GM10847 (cell line): ENCODE measurements around the gene IRGC.

Source experiments
- POLR2A ChIP-seq: IDR thresholded peaks from 2 replicates; pipeline ENCODE4 v1.6.1; 2011; ENCODE audit not compliant: insufficient read length; ENCODE audit errors: extremely low read depth

IRGC gene

DNA sequence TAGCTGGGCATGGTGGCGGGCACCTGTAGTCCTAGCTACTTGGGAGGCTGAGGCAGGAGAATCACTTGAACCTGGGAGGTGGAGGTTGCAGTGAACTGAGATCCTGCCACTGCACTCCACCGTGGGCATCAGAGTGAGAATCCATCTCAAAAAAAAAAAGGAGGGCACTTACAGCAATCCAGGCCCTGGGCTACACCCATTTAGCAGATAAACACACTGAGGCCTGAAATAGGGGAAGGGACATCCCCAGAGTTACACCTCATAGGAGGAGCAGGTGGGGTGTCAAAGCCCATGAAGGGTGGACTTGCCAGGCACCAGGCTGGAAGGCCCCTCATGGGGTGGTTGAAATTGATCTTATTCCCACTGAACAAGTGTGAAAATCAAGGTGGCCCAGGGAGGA, 32.0 kb upstream of the IRGC start:
- no peak for TF ChIP-seq POLR2A

DNA sequence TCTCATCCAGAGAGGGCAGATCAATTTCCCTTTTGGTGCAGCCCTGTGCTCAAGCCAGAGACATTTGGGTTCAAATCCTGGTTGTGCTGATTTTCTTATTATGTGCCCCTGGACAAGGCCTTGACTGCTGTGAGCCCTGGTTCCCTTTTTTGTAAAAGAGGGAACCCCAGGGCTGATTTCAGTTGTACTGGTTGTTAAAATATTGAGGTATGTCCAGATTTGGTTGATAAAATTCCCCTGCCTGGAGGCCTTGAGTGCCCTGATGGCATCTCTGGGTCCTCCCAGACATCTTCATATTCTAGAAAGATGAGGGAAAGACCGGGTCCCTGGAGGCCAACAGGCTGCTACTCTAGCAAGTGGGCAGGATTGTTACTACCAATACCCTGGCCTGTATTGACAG, 31.6 kb upstream of the IRGC start:
- no peak for TF ChIP-seq POLR2A

DNA sequence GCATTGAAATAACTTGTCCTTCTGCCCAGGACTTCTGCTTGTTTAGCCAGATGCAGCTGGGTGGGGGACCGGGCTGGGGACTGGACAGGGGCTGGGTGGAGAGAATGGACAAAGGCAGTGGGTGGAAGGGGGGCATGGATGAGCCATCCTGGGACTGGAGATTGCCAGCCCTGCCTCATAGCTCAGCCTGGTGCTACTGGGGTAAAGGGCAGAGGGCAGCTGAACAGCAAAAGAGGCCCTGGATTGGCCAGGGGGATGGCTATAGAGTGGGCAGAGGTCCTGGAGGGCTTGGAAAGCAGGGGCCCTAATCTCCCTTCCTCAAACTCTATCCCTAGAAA, 28.2 kb upstream of the IRGC start:
- TF ChIP-seq POLR2A = no peak

DNA sequence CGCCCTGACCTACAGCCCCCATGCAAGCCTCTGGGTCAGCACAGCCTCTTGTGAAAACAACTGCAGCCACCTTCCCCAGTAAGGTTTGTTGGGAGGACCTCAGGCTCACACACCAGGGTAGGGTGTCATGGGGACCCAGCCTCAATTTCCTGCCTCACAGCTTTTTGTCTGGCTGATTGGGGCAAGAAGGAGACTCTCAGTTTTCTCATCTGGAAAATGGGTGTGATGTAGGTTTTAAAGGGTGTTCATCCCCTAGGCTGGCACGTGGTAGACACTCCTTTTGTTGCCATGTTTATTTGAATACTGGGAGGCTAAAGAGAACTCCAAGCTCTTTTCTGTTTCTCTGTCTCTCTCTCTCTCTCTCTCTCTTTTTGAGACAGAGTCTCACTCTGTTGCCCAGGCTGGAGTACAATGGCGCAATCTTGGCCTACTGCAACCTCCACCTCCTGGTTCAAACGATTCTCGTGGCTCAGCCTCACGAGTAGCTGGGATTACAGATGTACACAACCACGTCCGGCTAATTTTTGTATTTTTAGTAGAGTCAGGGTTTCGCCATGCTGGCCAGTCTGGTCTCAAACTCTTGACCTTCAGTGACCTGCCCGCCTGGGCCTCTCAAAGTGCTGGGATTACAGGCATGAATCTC, 27.7 kb upstream of the IRGC start:
- no peak for TF ChIP-seq POLR2A

DNA sequence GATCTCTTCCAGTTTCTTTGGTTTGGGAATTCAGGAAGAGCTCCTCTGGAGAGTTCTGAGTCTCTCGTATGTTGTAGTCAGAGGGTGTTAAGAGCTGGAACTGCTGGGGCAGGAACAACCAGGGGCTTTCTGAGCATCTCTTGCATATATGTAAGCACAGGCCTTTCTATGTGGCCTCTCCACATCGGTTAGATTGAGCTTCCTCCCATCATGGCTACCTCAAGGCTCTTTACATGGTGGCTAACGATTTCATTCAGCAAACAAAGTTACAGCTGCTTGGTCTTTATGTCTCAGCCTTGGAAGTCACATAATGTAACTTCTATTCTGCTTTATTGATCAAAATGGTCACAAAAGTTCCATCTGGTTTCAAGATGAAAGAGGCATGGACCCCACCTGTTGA, 25.4 kb upstream of the IRGC start:
- TF ChIP-seq POLR2A = no peak

DNA sequence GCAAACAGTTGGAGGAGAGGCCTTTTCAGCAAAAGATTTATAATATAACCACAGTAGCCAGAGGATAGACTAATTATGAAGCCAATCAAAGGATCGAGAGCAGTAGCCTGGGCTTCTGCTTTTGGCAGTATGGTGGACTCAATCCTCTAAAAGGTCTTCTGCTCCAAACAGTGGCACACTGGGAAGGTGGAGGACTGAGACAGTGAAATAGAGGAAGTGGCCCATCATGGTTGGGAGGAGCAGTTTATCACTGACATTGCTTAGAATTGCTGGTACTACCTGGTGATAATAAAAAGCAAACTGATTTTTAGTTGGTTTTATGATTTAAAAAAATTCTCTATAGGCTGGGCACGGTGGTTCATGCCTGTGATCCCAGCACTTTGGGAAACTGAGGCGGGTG, 25.0 kb upstream of the IRGC start:
- TF ChIP-seq POLR2A = no peak

DNA sequence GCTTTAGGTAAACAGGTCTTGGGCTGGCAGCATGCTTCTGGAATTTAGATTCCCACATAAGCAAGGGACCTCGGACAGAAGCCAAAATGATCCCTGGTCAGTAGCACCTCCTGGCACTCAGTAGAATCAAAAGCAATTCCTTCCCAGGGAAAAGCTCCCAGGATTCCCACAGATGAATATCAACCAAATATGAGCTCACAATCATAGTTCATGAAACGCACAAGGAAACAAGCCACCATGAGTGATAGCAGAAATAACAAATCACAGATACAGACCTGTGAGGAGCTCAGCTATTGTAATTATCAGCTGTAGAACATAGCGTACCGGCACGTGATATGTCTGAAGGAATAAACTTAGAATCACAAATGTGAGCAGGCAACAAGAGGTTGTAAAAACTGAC, 24.1 kb upstream of the IRGC start:
- no peak for TF ChIP-seq POLR2A

DNA sequence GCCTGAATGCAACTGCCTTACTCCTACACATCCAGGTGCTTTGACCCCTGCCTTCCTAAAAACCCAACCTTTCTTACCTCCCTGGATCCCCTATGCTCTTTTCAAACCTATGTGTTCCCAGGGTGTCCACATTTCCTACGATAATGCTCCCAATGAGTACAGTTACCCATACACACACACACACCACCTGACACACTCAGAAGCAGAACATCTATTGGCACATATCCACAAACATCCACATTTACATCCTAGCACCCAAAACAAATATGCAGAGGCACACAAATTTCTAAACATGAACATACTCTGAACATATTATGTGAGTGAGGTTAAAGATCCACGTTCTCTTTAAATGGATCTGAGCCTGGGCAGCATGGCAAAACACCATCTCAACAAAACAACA, 23.5 kb upstream of the IRGC start:
- TF ChIP-seq POLR2A = no peak

DNA sequence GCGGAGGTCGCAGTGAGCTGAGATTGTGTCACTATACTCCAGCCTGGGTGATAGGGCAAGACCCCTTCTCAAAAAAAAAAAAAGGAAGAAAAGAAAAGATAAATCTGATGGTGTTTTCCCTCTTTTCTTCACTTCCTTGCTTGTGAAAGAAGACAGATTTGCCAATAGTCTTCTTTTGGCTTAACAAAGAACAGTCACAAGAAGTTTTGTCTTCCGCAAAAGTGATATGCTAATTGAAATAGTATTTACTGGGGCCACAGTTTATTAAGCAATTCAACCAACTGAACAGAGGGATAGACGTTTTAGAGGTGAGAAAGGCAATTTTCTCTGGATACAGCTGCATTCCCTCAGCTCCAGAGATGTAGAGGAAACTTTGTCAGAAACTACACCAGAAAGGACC, 23.0 kb upstream of the IRGC start:
- no peak for TF ChIP-seq POLR2A

DNA sequence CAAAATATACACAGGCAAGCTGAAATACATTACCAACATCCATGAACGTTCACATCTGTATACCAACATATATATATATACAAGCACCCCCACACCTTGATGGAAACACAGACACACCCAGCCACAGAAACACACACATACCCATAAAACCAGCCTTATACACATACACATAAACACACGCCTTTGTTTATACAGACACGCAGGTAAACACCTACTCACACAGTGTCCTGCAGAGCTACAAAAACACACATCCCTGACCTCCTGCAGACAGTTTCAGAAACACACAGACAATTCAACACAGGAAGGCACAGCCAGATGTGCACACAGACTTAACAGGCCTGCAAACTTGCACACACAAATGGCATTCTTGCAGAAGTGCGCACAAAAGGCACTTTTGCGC, 21.3 kb upstream of the IRGC start:
- TF ChIP-seq POLR2A = no peak

DNA sequence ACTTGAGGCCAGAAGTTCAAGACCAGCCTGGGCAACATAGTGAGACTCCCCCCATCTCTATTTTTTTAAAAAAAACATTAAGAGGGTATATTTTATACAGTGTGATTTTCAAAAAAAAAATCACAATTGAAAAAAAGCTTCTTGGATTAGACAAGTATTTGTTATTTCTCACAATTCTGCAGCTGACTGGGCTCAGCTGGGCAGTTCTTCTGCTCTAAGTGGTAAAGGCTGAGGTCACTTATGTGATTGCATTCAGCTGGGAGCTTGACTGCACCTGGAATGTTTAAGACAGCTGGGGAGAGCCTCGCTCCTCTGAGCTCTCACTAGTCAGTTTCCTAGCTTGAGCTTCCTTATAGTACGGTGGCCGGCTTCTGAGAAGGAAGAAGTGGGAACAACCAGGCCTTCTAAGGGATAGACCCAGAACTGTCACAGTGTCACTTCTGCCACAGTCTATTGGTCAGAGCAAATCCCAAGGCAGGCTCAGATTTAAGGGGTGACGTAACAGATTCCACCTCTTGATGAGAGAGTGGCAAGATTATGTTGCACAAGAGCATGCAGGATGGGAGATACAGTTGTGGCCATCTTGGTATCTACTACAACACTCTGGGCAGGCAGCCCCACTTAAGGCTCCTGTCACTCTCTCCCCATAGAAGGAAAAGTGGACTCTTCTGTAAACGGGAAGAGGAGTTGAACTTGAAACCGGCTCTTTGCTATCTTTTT, 19.7 kb upstream of the IRGC start:
- TF ChIP-seq POLR2A = no peak

DNA sequence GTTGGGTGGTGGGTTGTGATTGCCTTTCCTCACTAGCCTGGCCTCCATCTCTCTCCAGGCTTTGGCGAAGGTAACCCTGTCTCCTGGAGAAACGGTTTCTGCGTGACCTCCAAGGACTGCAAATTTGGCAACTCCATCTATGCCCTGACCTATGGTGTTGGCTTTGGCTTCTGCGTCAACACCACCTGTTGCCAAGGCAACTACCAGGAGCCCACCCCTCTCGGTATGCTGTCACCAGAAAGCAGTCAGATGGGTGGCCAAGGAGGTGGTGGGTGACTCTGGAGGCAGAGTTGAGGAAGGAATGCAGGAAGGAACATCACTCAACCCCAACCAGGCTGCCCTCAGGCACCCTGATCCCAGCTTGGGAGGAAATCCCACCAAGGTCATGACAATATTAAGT, 18.6 kb upstream of the IRGC start:
- TF ChIP-seq POLR2A = no peak

DNA sequence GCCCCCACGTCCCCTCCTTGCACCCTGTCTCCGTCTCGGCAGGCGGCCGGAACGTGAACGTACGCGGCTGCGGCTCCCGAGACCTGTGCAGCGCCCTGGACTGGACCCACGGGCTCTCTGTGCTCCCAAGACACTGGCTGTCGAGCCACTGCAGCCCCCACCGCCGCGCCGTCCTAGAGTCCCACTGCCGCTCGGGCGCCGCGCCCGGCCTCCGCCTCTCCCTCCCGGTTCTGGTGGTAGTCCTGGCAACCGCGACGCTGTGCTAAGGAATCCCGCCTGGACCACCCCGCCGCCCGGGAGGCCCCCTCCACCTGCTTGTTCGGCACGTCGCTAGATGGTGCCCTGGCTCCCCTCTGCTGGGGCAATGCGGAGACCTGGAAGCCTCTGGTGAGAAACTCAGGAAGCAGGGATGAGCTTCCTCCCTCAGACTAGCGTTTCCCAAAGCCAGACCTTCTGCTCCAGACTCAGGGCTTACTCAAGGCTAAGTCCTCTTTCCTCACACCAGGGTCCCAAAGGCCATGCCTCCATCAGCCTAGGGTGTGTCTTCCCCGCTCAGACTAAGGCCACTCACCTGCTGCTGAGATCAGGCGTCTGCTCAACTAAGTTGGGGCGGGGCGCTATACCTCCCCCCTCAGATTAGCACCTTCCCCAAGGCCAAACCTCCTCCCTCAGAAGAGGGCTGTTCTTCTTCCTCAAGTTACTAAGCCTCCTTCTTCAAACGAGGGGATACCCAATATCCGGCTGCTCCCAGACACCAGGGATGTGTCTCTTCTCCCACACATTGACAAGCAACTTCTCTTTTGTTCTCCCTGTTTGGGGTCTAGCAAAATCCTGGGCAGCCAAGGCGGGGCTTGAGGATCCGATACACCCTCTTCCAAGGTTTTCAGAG, 16.1 kb upstream of the IRGC start:
- TF ChIP-seq POLR2A = no peak

DNA sequence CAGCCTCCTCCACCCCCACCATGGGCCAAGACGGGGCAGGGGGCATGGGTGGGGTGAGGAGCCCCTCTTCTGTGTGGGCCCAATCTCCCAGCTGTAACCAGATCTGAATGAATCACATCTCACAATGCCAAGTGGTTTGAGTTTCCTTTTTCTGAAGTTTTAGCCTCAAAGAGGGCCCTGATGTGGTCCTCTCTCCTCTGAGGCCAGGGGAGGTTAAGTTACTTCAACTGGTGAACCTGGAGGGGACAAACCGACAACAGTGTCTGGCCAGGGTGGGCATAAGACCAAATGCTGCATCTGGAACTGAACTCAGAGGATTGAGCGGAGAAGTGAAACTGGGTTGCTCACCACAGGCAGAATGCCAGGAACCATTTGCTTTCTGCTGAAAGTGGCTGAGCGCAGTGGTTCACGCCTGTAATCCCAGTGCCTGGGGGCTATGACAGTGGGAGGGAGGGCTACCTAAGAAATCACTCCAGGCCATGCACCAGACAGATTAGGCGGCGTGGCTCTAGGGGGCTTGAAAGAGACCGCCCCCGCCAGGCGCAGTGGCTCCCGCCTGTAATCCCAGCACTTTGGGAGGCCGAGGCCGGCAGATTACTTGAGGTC, 15.4 kb upstream of the IRGC start:
- no peak for TF ChIP-seq POLR2A

DNA sequence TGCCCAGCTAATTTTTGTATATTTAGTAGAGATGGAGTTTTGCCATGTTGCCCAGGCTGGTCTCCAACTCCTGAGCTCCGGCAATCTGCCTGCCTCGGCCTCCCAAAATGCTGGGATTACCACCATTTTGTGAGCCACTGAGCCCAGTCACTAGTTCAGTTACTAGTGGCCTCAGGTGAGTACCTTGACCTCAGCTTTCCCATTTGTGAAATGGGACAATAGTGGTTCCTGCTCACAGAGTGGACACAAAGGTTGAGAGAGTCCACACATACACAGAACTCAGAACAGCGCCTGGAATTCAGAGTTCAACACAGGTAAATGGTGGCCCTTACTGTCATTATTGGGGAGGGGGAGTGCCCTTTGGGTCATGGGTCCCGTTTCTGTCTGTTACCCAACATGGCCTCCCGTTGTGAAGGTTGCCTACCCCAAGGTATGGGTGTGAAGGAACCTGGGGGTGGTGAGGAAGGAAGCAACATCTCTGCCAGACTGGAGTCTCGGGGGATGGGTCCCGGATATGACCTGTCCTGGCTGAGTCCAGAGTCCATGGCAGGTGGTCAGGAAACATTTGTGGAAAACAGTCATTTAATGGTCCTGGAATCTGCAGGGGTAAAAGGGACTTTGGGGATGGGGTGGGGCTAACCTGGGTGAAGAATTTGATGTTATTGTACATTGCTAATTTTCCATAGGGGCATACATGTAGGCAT, 11.7 kb upstream of the IRGC start:
- TF ChIP-seq POLR2A = no peak
